GM18517 (cell line): ENCODE data around the gene LYSET.
"Not testable (repeated sequence)": the region's sequence is repeated elsewhere in the genome, so short reads cannot be mapped to it uniquely, and the experiment has no call there.

ENCODE experiments used
- ATAC-seq: cut with Tn5 transposase; IDR thresholded peaks from one replicate; pipeline ENCODE4 v1.9.1; 2021; ENCODE audit warnings: mild to moderate bottlenecking, moderate library complexity; ENCODE audit not compliant: unreplicated experiment

LYSET gene

GRCh38 chr14:93184391-93185348 lies at the start of gene LYSET, which contains the start of gene MOAP1:
Gene LYSET, plus strand, starts transcription at chr14:93185317. Its CDS starts 89 bp downstream, at chr14:93185406.
Gene MOAP1, minus strand, starts transcription at chr14:93184897. Its CDS starts 655 bp downstream, at chr14:93184242.
- ATAC-seq, result peak; percentile 86

GRCh38 chr14:93135399-93135798 lies 49.7 kb upstream of the LYSET start:
- no peak for ATAC-seq

- no peak for ATAC-seq
Measured at GRCh38 chr14:93136009-93136408, 49.1 kb upstream of the LYSET start.

- not testable (repeated sequence) for ATAC-seq
Measured at GRCh38 chr14:93136508-93136907, 48.6 kb upstream of the LYSET start.

GRCh38 chr14:93137864-93138263 lies 47.3 kb upstream of the LYSET start:
- no peak for ATAC-seq

GRCh38 chr14:93142854-93143652 lies 42.1 kb upstream of the LYSET start:
- ATAC-seq, result no peak

- ATAC-seq, result no peak
Measured at GRCh38 chr14:93146119-93146518, 39.0 kb upstream of the LYSET start.

DNA sequence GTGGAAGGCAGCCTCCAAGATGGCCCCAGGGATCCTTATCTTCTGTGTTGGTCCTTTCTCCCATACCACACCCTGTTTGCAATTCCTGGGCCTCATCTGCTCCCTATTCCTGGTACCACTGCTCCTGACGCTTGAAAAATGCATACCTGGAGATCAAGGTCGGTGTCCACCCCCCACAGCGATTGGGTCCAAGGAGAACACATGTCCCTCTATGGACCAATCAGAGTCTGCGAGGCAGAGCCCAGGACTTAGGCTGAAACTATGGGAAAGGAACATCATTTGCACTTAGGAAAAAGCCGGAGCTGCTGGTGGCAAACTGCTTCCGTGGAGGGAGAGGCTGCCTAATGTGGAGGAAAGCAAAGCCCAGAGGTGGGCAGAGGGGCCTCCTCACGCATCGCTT lies 36.1 kb upstream of the LYSET start:
- ATAC-seq, result no peak

DNA sequence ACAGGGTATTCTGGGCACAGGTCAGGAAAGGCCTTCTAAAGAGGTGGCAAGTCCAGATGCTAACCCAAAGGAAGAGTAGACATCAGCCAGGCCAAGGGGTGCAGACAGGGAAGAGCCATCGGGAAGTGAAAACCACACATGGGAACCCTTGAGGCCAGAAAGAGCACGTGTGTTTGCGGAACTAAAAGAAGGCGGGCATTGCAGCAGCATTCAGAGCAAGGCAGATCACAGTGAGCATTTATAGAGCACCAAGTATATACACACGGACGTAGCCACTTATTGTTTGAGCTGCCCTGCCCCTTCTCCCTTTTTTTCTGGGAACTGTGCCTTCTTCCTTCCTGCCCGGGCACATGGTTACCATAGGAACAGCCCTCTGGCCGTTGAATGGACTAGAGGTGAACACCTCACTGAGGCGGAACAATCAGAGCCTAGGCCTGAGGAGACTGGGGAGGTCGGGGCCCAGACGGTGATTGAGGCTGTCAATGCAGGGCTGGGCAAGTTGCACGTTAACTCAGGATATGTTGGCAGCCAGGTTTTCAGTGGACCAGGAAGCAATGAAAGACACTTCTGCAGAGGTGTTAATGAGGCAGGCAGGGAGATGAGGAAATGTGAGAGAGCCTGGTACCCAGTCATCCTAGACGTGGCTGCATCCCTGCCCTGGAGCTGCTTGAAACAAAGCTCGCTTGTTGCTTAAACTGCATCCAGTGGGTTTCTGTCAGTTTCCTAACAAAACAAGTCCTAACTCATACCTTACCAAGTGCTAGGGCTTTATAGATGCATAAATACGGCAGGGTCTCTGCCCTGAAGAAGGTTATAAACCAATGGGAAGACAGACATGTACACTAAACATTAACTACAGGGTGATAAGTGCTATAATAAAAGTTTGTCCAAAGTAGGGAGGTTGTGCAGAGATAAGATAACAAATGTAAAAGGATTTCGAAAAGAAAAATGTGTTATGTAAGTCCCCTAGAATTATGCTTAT lies 34.6 kb upstream of the LYSET start:
- no peak for ATAC-seq

DNA sequence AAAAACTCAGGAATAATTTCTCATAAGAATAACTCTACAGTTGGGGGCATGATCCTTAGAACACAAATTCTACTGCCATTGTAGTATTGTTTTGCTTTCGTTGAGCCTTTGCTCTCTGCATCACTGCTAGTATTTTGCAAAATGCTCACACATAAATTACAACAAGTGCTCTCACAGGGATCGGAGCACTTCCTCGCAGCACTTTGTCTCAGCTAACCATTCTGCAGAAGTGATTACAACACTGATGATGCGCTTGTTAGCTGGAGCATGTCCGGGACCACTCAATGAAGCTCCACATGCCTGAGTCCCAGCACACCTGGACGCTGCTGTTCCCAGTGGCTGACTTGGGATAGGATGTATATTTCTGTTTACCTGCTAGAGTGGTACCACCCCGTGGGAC lies 32.0 kb upstream of the LYSET start:
- no peak for ATAC-seq

DNA sequence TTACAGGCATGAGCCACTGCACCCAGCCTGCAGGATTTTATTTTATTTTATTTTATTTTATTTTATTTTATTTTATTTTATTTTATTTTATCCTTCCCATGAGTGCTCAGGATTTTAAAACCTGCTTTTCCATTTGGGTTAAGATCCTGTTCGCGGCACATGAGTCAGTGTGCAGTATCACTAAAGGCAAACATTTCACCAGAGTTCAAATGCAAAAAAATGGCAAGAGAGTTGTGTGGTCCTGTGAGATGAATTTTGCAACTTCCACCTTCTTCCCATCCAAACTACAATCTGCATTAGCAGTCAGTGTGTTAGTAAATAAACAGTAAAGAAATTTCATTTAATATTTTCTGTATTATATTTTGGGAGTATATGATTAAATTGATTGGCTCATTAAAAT lies 29.4 kb upstream of the LYSET start:
- no peak for ATAC-seq

GRCh38 chr14:93156693-93157369 lies 28.3 kb upstream of the LYSET start:
- no peak for ATAC-seq

DNA sequence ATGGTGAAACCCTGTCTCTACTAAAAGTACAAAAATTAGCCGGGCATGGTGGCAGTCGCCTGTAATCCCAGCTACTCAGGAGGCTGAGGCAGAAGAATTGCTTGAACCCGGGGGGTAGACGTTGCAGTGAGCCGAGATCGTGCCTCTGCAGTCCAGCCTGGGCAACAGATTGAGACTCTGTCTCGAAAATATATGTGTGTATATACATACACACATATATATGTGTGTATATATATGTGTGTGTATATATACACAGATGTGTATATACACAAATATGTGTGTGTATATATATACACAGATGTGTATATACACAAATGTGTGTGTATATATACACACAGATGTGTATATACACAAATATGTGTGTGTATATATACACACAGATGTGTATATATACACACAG lies 26.8 kb upstream of the LYSET start:
- ATAC-seq, result not testable (repeated sequence)

DNA sequence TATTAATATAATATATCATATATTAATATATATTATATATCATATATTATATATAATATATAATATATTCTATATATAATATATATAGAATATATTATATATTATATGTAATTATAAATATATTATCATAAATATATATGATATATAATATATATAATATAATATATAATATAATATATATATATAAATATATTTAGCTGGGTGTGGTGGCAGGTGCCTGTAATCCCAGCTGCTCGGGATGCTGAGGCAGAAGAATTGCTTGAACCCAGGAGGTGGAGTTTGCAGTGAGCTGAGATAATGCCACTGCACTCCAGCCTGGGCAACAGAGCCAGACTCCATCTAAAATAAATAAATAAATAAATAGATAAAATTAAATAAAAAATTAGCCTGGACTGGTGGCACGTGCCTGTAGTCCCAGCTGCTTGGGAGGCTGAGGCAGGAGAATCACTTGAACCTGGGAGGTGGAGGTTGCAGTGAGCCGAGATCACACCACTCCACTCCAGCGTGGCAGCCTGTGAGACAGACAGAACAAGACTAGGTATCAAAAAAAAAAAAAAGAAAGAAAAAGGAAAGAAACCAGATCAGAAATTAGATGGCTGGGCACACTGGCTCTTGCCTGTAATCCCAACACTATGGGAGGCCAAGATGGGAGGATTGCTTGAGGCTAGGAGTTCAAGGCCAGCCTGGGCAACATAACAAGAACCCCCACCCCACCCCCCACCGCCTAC lies 25.3 kb upstream of the LYSET start:
- not testable (repeated sequence) for ATAC-seq

DNA sequence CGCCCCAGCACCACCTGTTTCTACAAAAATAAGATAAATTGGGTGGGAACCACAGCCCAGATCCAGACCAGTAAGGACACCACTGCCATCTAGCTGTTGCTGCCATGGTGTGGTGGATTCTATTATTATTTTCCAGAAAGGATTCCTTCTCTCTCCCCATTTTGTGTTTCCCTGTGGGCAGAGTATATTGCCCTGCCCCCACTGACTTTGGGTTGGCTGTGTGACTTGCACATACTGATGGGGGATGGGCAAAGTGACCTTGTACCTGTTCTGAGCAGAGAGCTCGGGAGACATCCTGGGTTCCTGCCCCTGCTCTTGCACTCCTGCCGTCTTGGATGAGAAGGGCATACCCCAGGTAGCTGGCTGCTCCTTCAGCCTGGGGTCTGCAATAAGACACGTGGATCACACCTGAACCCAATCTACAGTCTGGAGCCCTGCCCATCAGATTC lies 24.7 kb upstream of the LYSET start:
- ATAC-seq, result no peak

GRCh38 chr14:93161411-93161940 lies 23.6 kb upstream of the LYSET start:
- ATAC-seq, result no peak

- ATAC-seq, result no peak
Measured at GRCh38 chr14:93163564-93163963, 21.6 kb upstream of the LYSET start.

DNA sequence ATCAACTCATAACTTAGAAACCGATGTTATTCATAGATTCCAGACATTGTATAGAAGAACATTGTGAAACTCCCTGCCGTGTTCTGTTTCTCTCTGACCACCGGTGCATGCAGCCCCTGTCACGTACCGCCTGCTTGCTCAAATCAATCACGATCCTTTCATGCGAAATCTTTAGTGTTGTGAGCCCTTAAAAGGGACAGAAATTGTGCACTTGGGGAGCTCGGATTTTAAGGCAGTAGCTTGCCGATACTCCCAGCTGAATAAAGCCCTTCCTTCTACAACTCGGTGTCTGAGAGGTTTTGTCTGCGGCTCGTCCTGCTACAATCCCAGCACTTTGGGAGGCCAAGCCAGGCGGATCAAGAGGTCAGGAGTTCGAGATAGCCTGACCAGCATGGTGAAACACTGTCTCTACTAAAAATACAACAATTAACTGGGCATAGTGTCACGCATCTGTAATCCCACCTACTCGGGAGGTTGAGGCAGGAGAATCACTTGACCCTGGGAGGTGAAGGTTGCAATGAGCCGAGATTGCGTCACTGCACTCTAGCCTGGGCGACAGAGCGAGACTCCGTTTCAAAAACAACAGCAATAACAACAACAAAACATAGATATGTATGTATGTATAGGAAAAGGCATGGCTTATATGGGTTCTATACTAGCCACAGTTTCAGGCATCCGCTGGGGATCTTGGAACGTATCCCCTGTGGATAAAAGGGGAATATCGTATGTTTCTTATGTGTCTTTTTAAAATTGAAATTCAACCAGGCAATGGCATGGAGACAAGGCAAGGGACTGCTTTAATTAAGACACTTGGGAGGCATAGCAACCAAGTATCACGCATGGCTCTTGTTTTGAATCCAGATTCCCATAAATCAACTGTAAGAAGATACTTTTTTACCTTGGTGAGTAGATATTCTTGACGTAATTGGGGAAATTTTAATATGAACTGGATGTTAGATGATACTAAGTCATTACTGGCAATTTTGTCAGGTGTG lies 19.5 kb upstream of the LYSET start:
- ATAC-seq, result not testable (repeated sequence)
